ENCODE measurements around the gene CEP55.

Gene CEP55

DNA sequence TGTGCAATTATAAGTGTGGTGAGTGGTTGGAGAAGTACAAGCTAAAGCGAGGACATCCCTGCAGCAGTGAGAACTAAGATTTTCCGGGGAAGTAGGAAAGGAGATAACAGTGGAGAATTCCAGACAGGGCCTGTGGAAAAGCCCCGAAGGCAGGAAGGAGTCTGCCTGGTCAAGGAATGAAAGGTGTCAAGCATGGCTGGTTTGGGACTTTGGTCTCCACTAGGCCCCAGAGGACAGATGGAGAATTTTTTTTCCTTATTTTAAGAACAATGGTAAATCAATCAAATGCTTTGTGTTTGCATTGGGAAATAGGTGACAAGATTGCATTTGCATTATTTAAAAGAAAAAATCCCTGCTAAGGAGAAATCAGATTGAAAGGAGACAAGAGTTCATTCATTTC, 3.2 kb upstream of the CEP55 start:
- TF ChIP-seq, protein P1, sequence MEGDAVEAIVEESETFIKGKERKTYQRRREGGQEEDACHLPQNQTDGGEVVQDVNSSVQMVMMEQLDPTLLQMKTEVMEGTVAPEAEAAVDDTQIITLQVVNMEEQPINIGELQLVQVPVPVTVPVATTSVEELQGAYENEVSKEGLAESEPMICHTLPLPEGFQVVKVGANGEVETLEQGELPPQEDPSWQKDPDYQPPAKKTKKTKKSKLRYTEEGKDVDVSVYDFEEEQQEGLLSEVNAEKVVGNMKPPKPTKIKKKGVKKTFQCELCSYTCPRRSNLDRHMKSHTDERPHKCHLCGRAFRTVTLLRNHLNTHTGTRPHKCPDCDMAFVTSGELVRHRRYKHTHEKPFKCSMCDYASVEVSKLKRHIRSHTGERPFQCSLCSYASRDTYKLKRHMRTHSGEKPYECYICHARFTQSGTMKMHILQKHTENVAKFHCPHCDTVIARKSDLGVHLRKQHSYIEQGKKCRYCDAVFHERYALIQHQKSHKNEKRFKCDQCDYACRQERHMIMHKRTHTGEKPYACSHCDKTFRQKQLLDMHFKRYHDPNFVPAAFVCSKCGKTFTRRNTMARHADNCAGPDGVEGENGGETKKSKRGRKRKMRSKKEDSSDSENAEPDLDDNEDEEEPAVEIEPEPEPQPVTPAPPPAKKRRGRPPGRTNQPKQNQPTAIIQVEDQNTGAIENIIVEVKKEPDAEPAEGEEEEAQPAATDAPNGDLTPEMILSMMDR (conservative IDR thresholded peaks at IDR 0.05; ENCODE audit: low read depth, low read length) = no peak
- no peak overlapping the region for H3K4me3 ChIP-seq (ENCODE audit: low read depth, low read length)
- no peak for DNase-seq (ENCODE audit: low read depth)

DNA sequence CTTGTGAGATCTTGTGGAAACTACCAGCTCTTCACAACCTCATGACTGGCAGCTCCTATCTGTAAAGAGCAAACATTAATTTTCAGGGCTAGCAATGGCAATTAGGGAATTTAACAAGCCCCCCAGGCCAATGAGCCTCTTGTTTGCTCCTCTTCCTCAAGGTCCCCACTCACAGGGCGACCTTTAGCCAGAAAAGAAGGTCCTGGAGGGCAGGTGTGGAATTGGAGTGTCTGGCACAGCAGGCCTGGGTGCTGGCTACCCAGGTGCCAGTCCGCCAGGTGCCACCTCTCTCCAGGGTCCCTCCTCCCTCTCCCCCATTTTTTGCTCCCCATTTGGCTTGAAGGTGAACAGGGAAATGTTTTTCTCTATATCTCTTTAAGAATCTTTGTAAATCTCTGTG, 1.9 kb upstream of the CEP55 start:
- DNase-seq (ENCODE audit: low read depth) = no peak
- no peak overlapping the region for H3K4me3 ChIP-seq (ENCODE audit: low read depth, low read length)
- TF ChIP-seq, protein P1 (conservative IDR thresholded peaks at IDR 0.05; ENCODE audit: low read depth, low read length) = no peak

DNA sequence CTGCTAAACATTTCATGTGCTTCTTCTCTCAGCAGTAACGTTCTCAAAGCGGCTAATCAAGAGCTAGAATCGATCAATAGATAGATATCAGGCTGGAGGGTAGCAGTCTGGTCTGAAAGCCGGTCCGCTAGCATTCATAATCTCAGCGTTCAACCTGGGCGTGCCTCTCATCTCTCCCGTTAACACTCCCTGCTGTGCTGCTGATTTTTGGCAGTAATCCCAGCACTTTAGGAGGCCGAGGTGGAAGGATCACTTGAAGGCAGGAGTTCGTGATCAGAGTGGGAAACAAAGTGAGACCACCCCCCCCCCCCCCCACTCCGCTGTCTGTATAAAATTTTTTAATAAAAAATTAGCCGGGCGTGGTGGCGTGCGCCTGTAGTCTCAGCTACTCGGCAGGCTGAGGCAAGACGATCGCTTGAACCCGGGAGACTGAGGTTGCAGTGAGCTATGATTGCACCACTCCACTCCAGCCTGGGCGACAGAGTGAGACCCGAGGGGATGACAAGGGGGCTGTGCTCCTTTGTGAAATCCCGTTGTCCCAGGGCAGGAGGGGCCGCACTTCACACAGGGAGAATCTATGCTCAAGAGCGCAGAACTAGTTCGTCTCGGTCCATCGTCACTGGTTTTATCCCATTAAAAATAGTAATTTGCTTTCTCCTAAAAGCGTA, 624 bp upstream of the CEP55 start:
- TF ChIP-seq, protein P1 (conservative IDR thresholded peaks at IDR 0.05; ENCODE audit: low read depth, low read length) = no peak
- DNase-seq (ENCODE audit: low read depth) = peak; percentile 52
- peak overlapping the region; percentile 80 for H3K4me3 ChIP-seq (ENCODE audit: low read depth, low read length)

DNA sequence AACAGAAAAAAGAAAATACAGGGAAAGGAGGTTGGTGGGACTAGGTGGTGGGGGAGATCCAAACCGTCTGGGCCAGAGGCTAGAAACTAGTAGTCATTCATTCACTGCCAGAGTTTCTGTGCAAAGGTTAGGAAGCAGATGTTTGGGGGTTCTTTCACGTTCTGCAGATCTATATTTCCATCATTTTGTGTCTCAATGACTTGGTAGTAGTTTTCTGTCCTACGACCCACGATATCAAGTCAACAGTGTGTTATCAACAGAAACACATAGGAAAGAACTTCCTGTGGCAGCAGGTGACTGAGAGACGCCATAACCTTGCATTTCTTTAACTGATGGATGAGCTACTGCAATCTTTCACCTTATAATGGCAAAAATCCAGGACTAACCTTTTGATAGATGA, 1.8 kb downstream of the CEP55 start:
- TF ChIP-seq, protein P1 (conservative IDR thresholded peaks at IDR 0.05; ENCODE audit: low read depth, low read length) = no peak
- no peak overlapping the region for H3K4me3 ChIP-seq (ENCODE audit: low read depth, low read length)
- DNase-seq (ENCODE audit: low read depth) = no peak

DNA sequence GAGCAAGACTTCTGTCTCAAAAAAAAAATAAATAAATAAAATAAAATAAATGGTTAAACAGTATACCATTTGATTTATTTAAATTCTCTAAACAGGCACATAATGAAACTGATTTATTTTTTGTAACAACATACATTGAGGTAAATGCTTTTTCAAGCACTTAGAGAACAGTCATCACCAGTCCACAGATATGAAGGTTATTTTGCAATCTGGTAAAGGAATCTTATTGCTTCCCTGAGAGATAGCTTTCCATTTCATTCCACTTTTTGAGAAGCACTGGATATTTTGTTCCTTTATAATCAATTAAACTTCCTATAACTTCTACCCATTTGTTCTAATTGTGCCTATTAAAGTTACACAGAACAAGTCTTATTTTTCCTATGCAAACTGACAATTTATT, 5.2 kb downstream of the CEP55 start:
- TF ChIP-seq, protein P1 (conservative IDR thresholded peaks at IDR 0.05; ENCODE audit: low read depth, low read length) = no peak
- peak; percentile 26 for DNase-seq (ENCODE audit: low read depth)

DNA sequence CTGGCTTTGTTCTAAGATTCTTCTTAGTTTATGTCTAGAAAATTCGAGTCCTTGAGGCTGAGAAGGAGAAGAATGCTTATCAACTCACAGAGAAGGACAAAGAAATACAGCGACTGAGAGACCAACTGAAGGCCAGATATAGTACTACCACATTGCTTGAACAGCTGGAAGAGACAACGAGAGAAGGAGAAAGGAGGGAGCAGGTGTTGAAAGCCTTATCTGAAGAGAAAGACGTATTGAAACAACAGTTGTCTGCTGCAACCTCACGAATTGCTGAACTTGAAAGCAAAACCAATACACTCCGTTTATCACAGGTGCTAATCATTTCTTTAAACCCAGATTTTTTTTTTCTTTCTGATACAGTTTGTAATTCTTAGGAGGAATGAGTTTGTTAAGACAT, 6.7 kb downstream of the CEP55 start:
- no peak overlapping the region for H3K4me3 ChIP-seq (ENCODE audit: low read depth, low read length)
- no peak for DNase-seq (ENCODE audit: low read depth)
- TF ChIP-seq, protein P1 (conservative IDR thresholded peaks at IDR 0.05; ENCODE audit: low read depth, low read length) = no peak

More for the DNA sequence above, 5.2 kb downstream of the CEP55 start:
- no peak overlapping the region for H3K4me3 ChIP-seq (ENCODE audit: low read depth, low read length)

DNA sequence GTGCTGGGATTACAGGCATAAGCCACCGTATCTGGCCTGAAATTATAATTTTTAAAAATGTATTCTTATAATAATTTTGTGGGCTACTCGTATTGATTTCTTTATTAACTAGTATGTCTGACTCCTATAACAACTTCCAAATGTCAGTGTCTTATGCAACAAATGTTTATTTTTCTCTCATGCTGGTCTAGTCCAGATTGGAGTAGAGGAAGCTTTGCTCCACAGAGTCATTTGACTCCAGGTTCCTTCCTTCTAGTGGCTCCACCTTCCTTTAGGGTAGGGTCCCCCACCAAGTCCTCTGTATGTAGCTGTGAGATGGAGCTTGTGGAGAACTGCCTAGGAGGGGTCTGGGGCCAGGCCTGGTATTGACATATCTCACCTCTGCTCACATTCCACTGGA, 8.7 kb downstream of the CEP55 start:
- no peak for DNase-seq (ENCODE audit: low read depth)
- TF ChIP-seq, protein P1 (conservative IDR thresholded peaks at IDR 0.05; ENCODE audit: low read depth, low read length) = no peak
- no peak overlapping the region for H3K4me3 ChIP-seq (ENCODE audit: low read depth, low read length)

All from choroid plexus epithelial cell (primary cell).